NCI-H1048 (cell line): ENCODE measurements around the gene C6orf47.

Experiments used
- DNase-seq: peaks from one replicate; lab custom pipeline; 2025; lab: John Stamatoyannopoulos, UW

Gene C6orf47

GRCh38 chr6:31614684-31615578 is 45.6 kb downstream of the C6orf47 start, which contains the start of gene AIF1:
TSS of gene AIF1 (plus strand) at chr6:31615234. CDS start at chr6:31615330, 96 bp downstream.
- no peak for DNase-seq

- DNase-seq, result no peak
Measured at GRCh38 chr6:31614075-31614619, 46.4 kb downstream of the C6orf47 start.

- no peak for DNase-seq
Measured at GRCh38 chr6:31610968-31611367, 49.6 kb downstream of the C6orf47 start.

GRCh38 chr6:31609519-31610406 is 50.8 kb downstream of the C6orf47 start:
- DNase-seq, result no peak
